ENCODE results near the gene PRKD1. TPM values are rescaled to one million over a fixed set of nuclear protein-coding genes. Genes with fewer than 3 reads are reported as not detected.
"Not testable (repeated sequence)": the region's sequence is repeated elsewhere in the genome, so short reads cannot be mapped to it uniquely, and the experiment has no call there.

The PRKD1 gene
- polyA plus RNA-seq, 5 donors, result 19.9 to 28.3 (median 22.8) TPM

DNA sequence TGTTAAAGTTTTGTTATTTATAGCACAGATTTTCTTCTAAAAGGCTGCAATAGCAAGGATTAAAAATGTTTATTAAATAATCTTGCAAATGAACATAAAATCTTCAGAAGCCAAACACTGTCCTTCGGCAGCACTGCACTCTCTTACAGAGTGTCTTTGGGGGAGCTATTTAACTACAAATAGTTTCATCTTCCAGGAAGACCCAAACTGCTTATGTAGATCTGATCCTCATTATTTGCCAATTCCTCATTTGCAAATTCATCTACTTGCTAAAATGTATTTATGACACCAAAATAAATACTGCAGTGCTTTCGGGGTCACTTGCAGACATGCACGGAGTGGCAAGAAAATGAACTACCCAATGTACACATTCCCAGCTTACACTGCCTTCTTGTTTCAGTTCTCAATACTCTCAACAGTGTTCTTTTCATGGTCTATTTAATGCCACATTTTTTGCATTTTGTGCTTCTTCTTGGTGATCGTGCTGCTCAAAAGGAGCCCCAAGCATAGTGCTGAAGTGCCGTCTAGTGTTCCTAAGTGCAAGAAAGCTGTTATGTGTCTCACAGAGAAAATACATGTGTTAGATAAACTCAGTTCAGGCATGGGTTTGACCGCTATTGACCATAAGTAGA lies 128.1 kb downstream of the PRKD1 start:
- DNase-seq, result no peak

- DNase-seq, result no peak
These were observed 128.8 kb downstream of the PRKD1 start for GRCh38 chr14:29798811-29799210.

DNA sequence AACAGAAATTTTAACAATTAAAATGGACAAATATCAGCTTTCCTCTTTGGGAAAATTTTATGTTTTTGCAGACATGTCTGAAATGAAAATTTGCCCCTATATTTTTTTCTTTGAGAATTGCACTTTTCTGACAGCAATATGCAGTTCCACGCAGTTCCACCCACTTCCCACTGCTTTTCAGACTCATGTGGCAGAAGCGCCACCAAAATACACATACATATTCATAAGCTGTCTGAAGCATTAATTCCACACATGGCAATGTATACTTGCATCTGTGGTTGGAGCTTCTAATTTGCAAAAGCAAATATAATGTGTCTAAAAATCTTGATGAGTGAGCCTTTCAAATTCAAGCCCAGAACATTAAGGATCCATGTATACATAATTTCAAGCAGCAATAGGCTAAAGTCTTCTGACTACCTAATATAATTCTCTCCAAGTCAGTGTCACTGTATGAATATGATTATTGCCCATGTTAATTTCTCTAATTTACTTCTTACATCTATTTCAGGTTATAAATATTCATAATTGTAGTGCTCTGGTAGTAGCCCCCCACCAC lies 129.5 kb downstream of the PRKD1 start:
- DNase-seq, result no peak

- DNase-seq, result no peak
These were observed 130.8 kb downstream of the PRKD1 start for GRCh38 chr14:29796853-29797252.

GRCh38 chr14:29789475-29789874 lies 138.2 kb downstream of the PRKD1 start:
- DNase-seq, result no peak

DNA sequence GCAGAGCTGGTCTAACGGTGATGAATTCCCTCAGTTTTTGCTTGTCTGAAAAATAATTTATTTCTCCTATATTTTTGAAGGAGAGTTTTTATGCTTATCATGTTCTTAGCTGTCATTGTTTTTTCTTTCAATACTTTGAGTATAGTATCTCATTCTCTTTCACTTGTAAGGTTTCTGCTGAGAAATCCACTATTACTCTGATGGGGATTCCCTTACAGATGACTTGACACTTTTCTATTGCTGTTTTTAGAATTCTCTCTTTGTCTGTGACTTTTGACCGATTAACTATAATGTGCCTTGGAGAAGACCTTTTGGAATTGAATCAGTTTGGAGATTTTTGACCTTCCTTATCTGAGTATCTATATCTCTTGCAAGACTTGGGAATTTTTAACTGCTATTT lies 139.6 kb downstream of the PRKD1 start:
- no peak for DNase-seq

DNA sequence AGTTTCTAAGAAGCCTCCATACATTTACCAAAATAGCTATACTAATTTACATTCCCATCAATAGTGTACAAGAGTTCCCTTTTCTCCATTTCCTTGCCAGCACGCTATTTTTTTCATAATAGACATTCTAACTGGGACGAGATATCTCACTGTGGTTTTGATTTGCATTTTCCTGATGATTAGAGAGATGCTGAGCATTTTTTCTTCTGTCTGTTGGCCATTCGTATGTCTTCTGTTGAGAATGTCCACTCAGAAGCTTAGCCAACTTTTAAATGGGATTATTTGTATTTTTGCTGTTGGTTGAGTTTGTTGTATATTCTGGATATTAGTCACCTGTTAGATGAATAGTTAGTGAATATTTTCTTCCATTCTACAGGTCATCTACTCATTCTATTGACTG lies 144.1 kb downstream of the PRKD1 start:
- DNase-seq, result no peak

DNA sequence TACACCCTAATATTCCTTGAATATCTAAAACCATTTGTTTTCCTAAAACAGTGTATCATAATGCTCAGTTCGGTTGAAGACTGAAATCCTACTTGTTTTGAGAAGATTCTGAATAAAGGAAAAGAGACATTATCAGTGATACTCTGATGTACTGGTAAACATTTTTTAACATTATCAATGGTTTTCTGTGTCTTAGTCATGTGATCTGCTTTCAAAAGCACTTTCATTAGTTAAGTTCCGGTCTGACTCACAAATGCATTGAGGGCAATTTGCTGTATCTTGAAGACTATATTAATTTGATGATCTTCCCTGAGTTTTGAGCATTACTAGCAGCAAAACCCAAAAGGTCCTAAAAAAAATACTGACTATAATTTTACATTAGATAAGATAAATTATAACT lies 145.6 kb downstream of the PRKD1 start:
- DNase-seq, result no peak

- not testable (repeated sequence) for DNase-seq
These were observed 150.5 kb downstream of the PRKD1 start for GRCh38 chr14:29777142-29777541.

- no peak for DNase-seq
These were observed 153.7 kb downstream of the PRKD1 start for GRCh38 chr14:29773990-29774389.

DNA sequence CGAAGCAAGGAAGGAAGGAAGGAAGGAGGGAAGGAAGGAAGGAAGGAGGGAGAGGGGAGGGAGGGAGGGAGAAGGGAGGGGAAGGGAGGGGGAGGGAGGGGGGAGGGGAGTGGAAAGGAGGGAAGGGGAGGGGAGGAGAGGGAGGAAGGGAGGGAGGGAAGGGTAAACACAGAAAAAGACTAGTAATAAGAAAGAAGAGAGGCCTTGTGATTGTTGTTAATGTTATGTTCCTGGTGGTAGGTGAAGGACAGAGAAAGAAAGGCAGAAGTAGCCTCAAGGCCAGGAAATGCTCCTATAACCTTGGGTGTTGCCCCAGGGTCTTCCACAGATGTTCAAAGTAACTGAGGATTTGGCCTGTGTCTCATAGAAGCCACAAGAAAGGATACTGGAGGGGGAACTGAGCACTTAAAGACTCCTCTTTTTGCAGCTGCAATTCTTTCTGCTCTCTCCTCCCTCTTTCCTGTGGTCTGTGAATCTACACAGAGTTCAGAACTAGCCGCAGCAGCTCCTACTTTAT lies 164.2 kb downstream of the PRKD1 start:
- DNase-seq, result no peak

- DNase-seq, result peak in 1 of 2 donors; percentile 2
These were observed 167.9 kb downstream of the PRKD1 start for GRCh38 chr14:29759521-29760340.

GRCh38 chr14:29757711-29758233 lies 169.9 kb downstream of the PRKD1 start:
- DNase-seq, result no peak

DNA sequence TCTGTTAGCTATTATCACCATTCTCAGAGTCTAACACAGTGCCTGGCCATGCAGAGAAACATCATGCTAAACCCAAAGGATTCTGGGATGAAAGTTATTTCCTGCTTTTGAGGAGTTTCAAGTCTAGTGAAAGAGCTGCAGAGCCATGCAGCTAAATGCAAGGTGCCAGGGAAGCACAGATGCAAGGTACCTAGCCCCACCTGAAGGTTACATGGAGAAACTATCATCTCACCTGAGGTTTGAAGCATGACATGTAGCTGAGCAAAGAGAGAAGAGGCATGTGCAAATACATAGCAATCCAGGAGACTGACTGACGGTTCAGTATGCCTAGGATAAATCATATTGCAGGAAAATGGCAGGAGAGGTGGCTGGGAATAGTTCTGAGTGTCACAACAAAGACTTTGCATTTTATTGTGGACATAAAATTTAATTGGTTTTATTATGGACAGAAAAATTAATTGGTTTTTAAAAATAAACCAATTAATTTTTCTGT lies 170.4 kb downstream of the PRKD1 start:
- DNase-seq, result no peak

DNA sequence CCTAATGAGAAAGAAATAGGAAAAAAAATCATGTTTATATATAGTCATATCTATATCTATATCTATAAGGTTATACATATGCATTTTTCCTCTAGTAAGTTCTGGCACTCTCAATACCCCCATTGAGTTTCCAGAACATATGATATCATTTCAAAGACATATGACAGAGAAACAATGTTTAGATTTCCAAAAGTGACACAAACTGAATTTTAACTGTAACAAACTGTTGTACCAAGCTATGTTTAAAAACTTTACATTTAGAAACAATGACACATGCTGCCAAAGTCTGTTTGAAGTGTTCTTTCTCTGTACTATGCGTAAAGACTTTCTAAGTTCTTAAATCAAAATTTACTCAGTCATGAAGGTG lies 171.6 kb downstream of the PRKD1 start:
- no peak for DNase-seq

DNA sequence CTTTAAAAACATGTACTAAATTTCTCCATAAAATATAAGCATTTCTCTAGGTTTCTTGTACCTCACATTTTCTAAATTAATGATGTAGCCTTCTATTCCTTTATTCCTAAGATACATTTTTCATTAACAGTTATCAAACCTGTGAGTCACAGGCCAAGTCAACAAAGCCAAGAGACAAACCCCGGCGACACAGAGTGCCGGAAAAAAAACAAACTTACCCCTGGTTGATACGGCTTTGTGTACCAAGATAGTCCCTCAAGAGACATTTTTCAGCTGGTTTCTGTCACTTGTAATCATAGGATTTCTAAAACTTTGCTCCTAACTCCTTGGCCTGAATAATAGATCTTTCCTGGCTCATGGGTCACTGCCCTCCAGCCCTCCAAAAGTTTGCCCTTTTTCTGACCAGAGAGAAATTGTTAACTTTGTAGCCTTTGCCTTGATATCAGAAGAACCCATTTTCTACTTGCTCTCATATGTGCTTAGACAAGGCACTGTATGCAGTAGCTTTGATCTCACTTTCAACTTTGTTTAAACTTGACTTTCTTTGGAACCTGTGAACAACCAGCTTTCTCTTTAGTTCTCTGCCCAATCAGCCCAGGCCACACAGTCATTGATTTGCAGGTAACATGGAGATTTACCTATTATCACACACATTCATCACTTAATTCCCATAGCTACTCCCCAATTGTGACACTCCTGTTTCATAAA lies 172.2 kb downstream of the PRKD1 start:
- no peak for DNase-seq

- DNase-seq, result no peak
These were observed 173.5 kb downstream of the PRKD1 start for GRCh38 chr14:29754134-29754533.

DNA sequence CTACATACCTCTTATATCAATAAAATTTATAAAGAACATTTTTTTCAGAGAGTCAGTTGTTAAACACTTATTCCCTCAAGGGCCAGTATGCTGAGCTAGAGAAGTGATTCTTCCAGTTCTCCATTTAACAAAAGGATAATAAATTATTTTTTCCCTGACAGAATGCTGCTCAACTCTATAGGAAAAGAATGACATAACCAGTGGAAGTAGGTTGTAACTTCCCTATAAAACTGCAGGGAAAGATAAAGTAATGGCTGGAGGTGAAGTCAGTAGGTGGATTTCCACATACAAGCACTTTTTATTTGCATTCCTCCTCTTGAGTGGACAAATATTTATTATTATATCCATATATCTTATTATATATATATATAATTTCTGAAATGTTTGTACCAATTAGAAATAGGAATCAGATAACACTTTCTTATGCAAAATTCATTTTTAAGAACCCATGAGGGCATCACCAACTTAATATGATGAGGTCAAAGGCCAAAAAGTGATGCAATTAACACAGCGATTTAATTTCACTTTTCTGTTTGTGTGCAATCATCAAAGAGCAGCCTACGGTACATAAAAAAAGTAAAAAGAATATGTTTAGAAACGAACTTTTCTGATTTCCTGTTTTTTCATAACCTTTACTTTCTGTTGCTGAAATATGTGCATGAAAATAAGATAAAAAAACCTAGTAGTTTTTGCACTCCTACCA lies 175.3 kb downstream of the PRKD1 start:
- DNase-seq, result no peak

- DNase-seq, result no peak
These were observed 177.8 kb downstream of the PRKD1 start for GRCh38 chr14:29749829-29750228.

GRCh38 chr14:29749327-29749726 lies 178.3 kb downstream of the PRKD1 start:
- no peak for DNase-seq

DNA sequence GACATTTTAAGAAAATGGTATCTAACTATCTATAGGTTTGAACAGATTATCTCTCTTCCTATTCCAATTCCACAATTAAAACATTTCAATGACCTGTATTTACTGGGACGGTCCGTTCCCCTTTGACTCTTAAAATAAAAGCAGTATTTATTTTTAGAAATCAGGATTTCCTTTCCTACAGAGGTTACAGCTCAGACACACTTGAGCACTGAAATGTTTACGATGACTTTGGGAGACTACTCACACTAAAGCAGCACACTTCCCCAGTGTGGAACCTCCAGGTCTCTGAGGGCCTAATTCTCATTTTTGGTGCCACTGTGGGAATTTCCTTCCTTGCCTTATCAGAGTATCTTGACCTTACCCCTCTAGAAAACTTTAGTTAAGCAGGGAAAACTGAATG lies 181.8 kb downstream of the PRKD1 start:
- no peak for DNase-seq
